Activated CD4-positive, alpha-beta T cell treated with anti-CD3 and anti-CD28 coated beads, Interleukin-2, amount 50 U/mL, for 4 hours (primary cell): Measurements from ENCODE around the gene IGF2BP2.

Source experiments
- DNase-seq, 2 experiments: peaks; one replicate each; pipeline ENCODE4 v3.0.0-alpha.2; 2020

Gene IGF2BP2

DNA sequence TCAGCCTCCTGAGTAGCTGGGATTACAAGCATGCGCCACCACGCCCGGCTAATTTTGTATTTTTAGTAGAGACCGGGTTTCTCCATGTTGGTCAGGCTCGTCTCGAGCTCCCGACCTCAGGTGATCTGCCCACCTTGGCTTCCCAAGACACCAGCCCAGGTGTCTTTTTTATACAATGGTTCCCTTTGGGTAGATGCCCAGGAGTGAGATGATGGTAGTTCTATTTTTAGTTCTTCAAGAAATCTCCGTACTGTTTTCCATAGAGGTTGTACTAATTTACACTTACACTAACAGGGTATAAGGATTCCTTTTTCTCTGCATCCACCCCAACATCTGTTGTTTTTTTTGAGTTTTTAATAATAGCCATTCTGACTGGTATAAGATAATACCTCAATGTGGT lies 94.3 kb downstream of the IGF2BP2 start:
- DNase-seq = no peak

- no peak for DNase-seq
These were observed 95.3 kb downstream of the IGF2BP2 start for GRCh38 chr3:185729337-185730055.

- DNase-seq = no peak
These were observed 96.1 kb downstream of the IGF2BP2 start for GRCh38 chr3:185728630-185729336.

GRCh38 chr3:185727873-185728272 lies 97.0 kb downstream of the IGF2BP2 start:
- no peak for DNase-seq

GRCh38 chr3:185726254-185726967 lies 98.4 kb downstream of the IGF2BP2 start:
- no peak for DNase-seq

GRCh38 chr3:185724761-185725160 lies 100.1 kb downstream of the IGF2BP2 start:
- no peak for DNase-seq

DNA sequence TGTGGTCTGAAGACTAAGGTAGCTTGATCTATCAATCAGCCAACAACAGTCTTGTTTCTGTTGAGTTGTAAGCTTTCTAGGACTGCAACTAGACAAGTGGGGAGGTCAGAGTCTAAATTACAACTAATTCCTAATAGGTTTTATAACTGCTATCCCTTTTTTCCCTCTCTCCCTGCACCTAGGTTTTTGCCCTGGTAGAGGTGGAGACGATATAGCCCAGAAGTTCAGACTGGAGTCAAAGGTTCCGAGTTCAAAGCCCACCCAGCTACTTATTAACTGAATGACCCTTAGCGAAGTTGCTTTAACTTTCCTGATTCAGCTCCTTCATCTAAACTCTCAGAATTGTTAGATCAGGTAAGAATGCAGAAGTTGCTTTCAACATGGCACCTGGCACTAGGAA lies 100.6 kb downstream of the IGF2BP2 start:
- DNase-seq = no peak

- no peak for DNase-seq
These were observed 102.0 kb downstream of the IGF2BP2 start for GRCh38 chr3:185722881-185723280.

DNA sequence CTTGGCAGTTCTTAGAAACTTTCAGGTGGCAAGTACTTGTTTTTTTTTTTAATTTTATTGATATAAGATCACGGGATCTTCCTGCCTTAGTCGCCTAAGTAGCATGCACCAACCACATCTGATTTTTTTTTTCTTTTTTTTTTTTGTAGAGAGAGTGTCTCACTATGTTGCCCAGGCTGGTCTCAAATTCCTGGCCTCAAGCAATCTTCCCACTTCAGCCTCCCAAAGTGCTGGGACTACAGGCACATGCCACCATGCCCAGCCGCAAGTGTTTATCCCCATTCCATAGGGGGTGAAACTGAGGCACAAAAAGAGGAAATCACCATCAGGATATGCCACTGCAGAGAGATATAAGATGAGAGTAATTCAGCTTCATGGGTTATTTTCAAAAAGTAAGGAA lies 102.9 kb downstream of the IGF2BP2 start:
- no peak for DNase-seq

DNA sequence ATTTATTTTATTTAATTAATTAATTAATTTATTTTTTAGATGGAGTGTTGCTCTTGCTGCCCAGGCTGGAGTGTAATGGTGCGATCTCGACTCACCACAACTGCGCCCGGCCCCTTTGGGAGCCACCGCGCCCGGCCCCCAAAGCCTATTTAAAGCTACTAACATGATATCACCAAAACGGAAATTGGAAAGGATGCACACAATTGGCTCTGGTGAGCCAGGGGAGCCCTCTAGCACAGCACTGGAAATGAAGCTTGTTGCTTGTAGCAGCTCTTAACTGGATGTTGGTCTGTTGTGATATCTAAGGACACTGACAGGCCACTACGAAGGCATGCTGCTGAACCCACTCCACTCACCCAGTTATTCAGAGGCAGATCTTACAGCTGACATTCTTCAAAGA lies 104.5 kb downstream of the IGF2BP2 start:
- DNase-seq = no peak

DNA sequence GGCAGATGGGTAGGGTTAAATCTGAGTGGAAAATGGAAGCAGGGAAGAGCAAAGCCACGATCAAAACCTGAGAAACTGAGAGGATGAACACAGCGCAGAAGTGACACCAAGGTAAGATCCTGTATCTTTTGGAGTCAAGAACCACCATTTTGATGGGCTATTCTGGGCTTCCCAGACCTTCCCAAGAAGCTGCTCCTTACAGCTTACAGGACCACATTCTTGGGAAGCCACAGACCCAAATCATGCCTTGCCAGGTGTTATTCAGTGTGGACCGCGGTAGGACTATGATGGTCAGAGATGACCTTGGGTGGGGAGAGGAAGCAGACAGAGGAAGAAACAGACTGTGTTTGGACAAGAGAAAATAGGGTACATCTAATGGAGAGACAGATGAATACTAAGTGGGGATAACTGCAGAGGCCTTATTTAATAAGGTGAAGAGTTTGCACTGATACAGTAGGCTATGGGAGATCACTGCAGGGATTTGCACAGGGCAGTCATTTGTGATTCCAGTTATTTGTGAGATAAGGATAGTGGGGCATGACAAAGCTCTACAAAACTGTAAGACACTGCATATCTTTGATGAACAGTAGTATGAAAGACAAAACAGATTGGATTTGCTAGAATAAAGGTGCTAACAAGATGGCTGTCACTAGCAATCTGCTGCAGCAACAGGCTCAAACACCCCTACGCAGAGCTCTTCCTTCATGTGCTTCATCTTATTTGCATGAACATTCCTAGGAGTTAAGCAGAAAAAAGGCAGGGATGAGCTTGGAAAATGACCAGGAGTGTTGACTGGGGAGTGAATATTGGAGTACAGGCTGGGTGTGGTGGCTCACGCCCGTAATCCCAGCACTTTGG lies 105.9 kb downstream of the IGF2BP2 start:
- no peak for DNase-seq

- DNase-seq = no peak
These were observed 107.0 kb downstream of the IGF2BP2 start for GRCh38 chr3:185717627-185718402.

- DNase-seq = no peak
These were observed 107.7 kb downstream of the IGF2BP2 start for GRCh38 chr3:185717121-185717520.

DNA sequence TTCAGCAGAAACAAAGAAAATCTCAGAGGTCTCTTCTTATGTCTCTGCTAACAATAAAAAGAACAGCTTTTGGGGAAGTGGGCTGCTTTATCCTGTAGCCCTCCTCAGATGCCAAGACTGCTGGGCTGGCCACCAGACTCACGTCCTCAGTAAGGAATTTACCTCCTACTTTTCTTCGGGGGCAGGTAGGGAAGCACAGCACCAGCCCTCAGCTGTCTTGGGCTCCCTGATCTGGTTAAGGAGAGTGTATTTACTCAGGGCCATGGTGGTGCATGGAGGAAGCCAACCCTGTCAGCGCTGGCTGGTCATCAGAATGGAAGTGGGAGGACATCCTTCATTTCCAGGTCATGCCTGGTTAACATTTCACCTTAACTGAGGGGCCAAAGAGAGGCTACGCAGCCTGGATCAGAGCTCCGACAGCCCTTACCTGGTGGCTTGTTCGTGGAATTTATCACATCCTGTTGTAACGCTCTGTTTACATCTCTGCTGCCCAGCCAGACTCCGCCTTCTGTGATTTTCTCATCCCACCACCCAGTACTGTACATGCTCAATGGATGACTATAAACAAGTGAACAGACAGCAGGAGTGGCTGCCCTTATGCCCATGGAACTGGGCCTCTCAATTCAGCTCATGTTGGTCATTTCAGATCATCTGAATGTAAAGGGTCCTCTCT lies 108.3 kb downstream of the IGF2BP2 start:
- DNase-seq = no peak

DNA sequence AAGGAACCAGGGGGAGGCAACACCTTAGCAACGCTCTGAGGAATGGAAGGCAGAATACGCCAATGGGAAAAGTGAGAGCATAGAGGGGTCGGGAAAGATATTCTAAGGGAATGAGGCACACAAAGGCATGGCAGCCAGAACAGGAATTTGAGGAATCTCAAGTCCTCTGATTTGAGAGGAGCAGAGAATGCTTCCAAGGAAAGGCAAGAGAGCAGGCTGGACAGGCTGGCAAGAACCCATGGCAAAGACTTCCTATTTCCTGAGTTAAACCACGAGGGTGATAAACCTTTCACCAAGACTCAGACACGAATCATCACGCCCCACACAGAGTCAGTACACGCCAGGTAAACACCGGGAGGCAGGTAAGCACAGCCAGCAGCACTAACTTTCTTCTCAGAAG lies 109.8 kb downstream of the IGF2BP2 start:
- no peak for DNase-seq

DNA sequence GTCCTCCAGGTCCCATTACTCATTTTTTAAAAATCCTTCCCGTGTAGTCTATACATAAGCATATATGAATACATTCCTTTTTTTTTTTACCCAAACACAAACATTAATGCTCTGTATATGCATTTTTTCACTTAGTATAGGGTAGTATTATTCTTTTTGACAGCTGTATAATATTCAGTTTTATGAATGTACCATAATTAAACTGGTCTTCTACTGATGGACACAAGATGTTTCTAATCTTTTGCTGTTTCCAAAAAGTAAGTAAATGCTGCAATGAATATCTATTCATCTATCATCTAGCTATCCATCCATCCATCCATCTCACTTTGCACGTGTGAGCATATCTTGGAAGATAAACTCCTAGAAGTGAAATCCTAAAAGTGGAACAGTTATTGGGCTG lies 110.8 kb downstream of the IGF2BP2 start:
- DNase-seq = no peak

GRCh38 chr3:185713015-185713414 lies 111.8 kb downstream of the IGF2BP2 start:
- DNase-seq = no peak

DNA sequence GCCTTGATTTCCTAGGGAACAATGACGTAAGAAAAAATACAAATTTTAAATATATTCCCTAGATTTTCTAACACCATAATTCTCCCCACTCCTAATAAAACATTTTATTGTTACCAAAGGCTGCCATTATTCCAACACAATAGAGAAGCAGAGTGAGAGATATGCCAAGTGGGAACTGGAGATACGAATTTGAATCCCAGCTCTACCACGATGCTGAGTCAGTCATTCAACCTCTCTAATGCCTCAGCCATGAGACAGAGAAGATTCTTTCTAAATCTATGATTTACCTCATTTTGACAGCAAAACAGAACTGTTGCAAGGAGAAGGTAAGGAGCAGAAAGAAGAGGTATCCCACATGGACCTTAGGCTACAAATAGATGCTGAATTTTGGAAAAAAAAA lies 112.5 kb downstream of the IGF2BP2 start:
- no peak for DNase-seq

- DNase-seq = no peak
These were observed 113.5 kb downstream of the IGF2BP2 start for GRCh38 chr3:185711255-185711870.

GRCh38 chr3:185709251-185709955 lies 115.4 kb downstream of the IGF2BP2 start:
- no peak for DNase-seq
